Caco-2 (cell line): Measurements from ENCODE around the gene C9orf78. TPM values are rescaled to one million over a fixed set of nuclear protein-coding genes. Genes with fewer than 3 reads are reported as not detected.
A peak's percentile ranks its signal among the peaks of the same experiment; 100 is the strongest.

Source experiments
- BruUV-seq: library from RNA; stranded (reverse); fragments of 400-500 nt; replicated peaks from 2 replicates; lab custom pipeline; 2021; lab: Mats Ljungman, UMichigan
- CTCF ChIA-PET: fragments of 300-600 bp; sonication (Branson Sonifier 250); formaldehyde crosslinking; loops from one replicate; lab custom pipeline; 2022; ENCODE audit warnings: antibody characterized with exemption; lab: Charles Lee
- POLR2A ChIA-PET: fragments of 300-600 bp; sonication (Branson Sonifier 250); formaldehyde crosslinking; loops from one replicate; lab custom pipeline; 2022; ENCODE audit warnings: antibody characterized with exemption; lab: Charles Lee
- DNase-seq, 2 experiments: peaks; one replicate each; pipeline versions ENCODE4 v3.0.0 to v3.0.0-alpha.2; 2020 to 2022
- H3K27me3 ChIP-seq: replicated peaks from 2 replicates; pipeline ENCODE4 v1.6.0; 2011; ENCODE audit warnings: low read length; ENCODE audit not compliant: control insufficient read depth, insufficient read depth
- H3K36me3 ChIP-seq: 2 replicates; pipeline ENCODE4 v1.5.1; 2011; ENCODE audit warnings: low read length; ENCODE audit not compliant: control insufficient read depth, insufficient read depth
- H3K4me1 ChIP-seq: fragments of 250-450 bp; sonication (Bioruptor Pico); 2 replicates; pipeline ENCODE4 v1.5.1; 2020; ENCODE audit warnings: mild to moderate bottlenecking
- H3K4me3 ChIP-seq: 2 replicates; pipeline ENCODE4 v1.5.1; 2011; ENCODE audit warnings: low read depth, mild to moderate bottlenecking, control low read depth, low read length
- H3K9me3 ChIP-seq: fragments of 250-450 bp; sonication (Bioruptor Pico); 2 replicates; pipeline ENCODE4 v1.5.1; 2020; ENCODE audit warnings: mild to moderate bottlenecking, moderate library complexity
- H3K27ac Mint-ChIP-seq: one replicate; pipeline ENCODE4 v1.8.0; 2022; ENCODE audit warnings: mixed read lengths; ENCODE audit not compliant: unreplicated experiment
- H3K27me3 Mint-ChIP-seq: one replicate; pipeline ENCODE4 v1.8.0; 2022; ENCODE audit warnings: mixed read lengths; ENCODE audit not compliant: insufficient read depth, unreplicated experiment
- H3K36me3 Mint-ChIP-seq: one replicate; pipeline ENCODE4 v1.8.0; 2022; ENCODE audit warnings: mild to moderate bottlenecking, mixed read lengths; ENCODE audit not compliant: insufficient read depth, unreplicated experiment
- H3K4me1 Mint-ChIP-seq: one replicate; pipeline ENCODE4 v1.8.0; 2022; ENCODE audit warnings: low read depth, mixed read lengths; ENCODE audit not compliant: unreplicated experiment
- H3K4me3 Mint-ChIP-seq: one replicate; pipeline ENCODE4 v1.8.0; 2022; ENCODE audit warnings: mild to moderate bottlenecking, moderate library complexity, mixed read lengths; ENCODE audit not compliant: unreplicated experiment
- H3K9me3 Mint-ChIP-seq: one replicate; pipeline ENCODE4 v1.8.0; 2022; ENCODE audit warnings: mixed read lengths; ENCODE audit not compliant: unreplicated experiment
- intact Hi-C: fragments of 100-400 bp; cut with micrococcal nuclease; formaldehyde crosslinking; loops from one replicate; pipeline ENCODE4 v1.10.0; 2022; ENCODE audit not compliant: unreplicated experiment
- total RNA-seq: library from RNA; stranded (reverse); gene quantifications from 2 replicates; pipeline ENCODE4 v1.2.3, GENCODE V29; 2022
- TF ChIP-seq, protein P1 (sequence below), 2 experiments: fragments of 200-600 bp in 1 of 2; IDR thresholded peaks; 1 replicate in 1 of 2; 2 replicates in 1 of 2; pipeline versions ENCODE4 v1.5.1 to v1.8.0; 2011 to 2022; ENCODE audit warnings: antibody characterized with exemption in 1 of 2, control low read depth in 1 of 2, inconsistent platforms in 1 of 2, low read depth in 1 of 2, low read length in 1 of 2, mild to moderate bottlenecking in 1 of 2, moderate library complexity in 1 of 2; ENCODE audit not compliant: insufficient read depth in 1 of 2, severe bottlenecking in 1 of 2, unreplicated experiment in 1 of 2

C9orf78 gene
- total RNA-seq, 1 experiment from 2014 or later = 44.1 TPM

DNA sequence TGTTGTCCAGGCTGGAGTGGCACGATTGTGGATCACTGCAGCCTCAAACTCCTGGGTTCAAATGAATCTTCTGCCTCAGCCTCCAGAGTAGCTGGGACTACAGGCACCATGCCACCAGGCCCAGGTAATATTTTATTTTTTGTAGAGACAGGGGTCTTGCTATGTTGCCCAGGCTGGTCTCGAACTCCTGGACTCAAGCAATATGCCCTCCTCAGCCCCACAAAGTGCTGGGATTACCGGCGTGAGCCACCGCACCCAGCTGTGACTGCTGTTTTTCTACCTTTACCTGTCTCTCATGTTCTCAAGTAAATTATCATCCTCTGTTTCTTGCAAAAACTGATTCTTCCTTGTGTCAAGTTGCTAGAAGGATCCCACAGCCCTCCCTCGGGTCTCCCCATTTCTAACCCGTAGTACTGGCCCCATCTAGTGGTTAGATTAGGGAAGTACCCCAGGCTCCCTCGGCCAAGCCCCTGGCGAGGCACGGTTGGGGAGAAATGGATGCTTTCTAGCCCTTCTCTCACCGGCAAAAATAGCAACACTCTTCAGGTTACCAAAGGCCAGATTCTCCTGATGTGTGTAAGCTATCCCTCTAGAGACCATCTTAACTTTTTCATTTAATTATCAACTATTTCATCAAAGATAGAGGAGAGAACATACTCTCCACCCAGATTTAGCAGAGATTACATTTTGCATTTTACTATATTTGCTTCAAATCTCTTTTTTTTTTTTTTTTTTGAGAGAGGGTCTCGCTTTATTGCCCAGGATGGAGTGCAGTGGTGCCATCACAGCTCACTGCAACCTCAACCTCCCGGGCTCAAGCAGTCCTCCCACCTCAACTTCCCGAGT, 51.3 kb downstream of the C9orf78 start:
- ChIA-PET POLR2A (no interaction called here), CTCF (interaction anchor here (0.6 to 1.3 kb wide), 4 partner anchors 41 to 141 kb away, joined by 3 to 7 read pairs (median 4); partner anchors contain the start of gene ASB6)
- Mint-ChIP-seq H3K4me3 (no peak overlapping the region), H3K27ac (no peak overlapping the region), H3K4me1 (no peaks in the 10 kb centered on the region), H3K36me3 (no peaks in the 10 kb centered on the region), H3K27me3 (peaks cover 13% of the 10 kb centered on the region), H3K9me3 (no peaks in the 10 kb centered on the region)
- no peak overlapping the region for H3K4me3 ChIP-seq
- H3K36me3 ChIP-seq = no peaks in the 10 kb centered on the region
- TF ChIP-seq, protein P1, sequence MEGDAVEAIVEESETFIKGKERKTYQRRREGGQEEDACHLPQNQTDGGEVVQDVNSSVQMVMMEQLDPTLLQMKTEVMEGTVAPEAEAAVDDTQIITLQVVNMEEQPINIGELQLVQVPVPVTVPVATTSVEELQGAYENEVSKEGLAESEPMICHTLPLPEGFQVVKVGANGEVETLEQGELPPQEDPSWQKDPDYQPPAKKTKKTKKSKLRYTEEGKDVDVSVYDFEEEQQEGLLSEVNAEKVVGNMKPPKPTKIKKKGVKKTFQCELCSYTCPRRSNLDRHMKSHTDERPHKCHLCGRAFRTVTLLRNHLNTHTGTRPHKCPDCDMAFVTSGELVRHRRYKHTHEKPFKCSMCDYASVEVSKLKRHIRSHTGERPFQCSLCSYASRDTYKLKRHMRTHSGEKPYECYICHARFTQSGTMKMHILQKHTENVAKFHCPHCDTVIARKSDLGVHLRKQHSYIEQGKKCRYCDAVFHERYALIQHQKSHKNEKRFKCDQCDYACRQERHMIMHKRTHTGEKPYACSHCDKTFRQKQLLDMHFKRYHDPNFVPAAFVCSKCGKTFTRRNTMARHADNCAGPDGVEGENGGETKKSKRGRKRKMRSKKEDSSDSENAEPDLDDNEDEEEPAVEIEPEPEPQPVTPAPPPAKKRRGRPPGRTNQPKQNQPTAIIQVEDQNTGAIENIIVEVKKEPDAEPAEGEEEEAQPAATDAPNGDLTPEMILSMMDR (IDR thresholded peaks at IDR 0.05; ENCODE audit: insufficient read depth in 1 of 2, low read depth in 1 of 2, low read length in 1 of 2, severe bottlenecking in 1 of 2, unreplicated experiment in 1 of 2) = peak; percentile 89 to 91
- BruUV-seq = no TSS peak
- intact Hi-C loops = loop anchor here (1.0 kb wide), 2 partner anchors 46 to 141 kb away; partner anchors contain the start of gene ASB6
- peak; percentile 70 to 82 for DNase-seq
- peaks cover 7% of the 10 kb centered on the region for H3K4me1 ChIP-seq
- no peaks in the 10 kb centered on the region for H3K27me3 ChIP-seq
- H3K9me3 ChIP-seq = no peaks in the 10 kb centered on the region

DNA sequence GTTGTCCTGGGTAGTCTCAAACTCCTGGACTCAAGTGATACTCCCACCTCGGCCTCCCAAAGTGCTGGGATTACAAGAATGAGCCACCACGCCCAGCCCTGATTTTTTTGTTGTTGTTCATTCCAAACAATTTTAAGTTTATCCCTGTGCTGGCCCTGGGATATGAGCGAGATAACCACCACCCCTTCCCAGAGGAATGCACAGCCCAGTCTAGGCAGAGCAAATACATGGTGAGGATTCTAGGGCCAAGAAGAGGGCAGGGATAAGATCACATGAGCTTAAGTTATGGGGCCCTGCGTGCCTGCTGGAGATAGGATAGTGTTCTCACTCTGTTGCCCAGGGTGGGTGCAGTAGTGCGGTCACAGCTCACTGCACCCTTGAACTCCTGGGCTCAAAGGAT, 53.1 kb downstream of the C9orf78 start:
- TF ChIP-seq, protein P1 (IDR thresholded peaks at IDR 0.05; ENCODE audit: insufficient read depth in 1 of 2, low read depth in 1 of 2, low read length in 1 of 2, severe bottlenecking in 1 of 2, unreplicated experiment in 1 of 2) = no peak
- intact Hi-C loops = no loop called here
- H3K9me3 ChIP-seq = no peaks in the 10 kb centered on the region
- no peak overlapping the region for H3K4me3 Mint-ChIP-seq
- no peak for DNase-seq
- peaks cover 10% of the 10 kb centered on the region for H3K27me3 Mint-ChIP-seq
- H3K4me3 ChIP-seq = no peak overlapping the region
- no peaks in the 10 kb centered on the region for H3K36me3 ChIP-seq
- no peak overlapping the region for H3K27ac Mint-ChIP-seq
- H3K9me3 Mint-ChIP-seq = no peaks in the 10 kb centered on the region
- ChIA-PET POLR2A (interaction anchor here (0.5 kb wide), 1 partner anchor 55 kb away, joined by 4 read pairs; no protein-coding TSS in a partner anchor), CTCF (interaction anchor here (0.6 to 1.6 kb wide), 4 partner anchors 32 to 140 kb away, joined by 3 to 15 read pairs (median 5); partner anchors contain the start of gene ASB6)
- BruUV-seq = no TSS peak
- no peaks in the 10 kb centered on the region for H3K27me3 ChIP-seq
- H3K4me1 ChIP-seq = peaks cover 14% of the 10 kb centered on the region
- peaks cover 4% of the 10 kb centered on the region for H3K36me3 Mint-ChIP-seq
- peaks cover 6% of the 10 kb centered on the region for H3K4me1 Mint-ChIP-seq

DNA sequence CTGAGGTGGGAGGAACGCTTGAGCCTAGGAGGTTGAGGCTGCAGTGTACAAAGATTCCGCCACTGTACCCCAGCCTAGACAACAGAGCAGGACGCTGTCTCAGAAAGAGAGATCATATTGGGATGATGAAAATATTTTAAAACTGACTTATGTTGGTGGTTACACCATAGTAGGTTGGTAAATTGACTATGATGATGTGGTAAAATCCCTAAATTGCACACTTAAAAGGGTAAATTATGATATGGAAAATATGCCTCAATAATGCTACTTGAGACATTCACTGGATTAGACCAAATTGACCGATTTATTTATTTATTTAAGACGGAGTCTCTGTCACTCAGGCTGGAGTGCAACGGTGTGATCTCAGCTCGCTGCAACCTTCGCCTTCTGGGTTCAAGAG, 53.9 kb downstream of the C9orf78 start:
- DNase-seq = no peak
- POLR2A ChIA-PET = no interaction called here
- intact Hi-C loops = no loop called here
- H3K4me1 Mint-ChIP-seq = peaks cover 6% of the 10 kb centered on the region
- peaks cover 4% of the 10 kb centered on the region for H3K27me3 Mint-ChIP-seq
- H3K9me3 Mint-ChIP-seq = no peaks in the 10 kb centered on the region
- H3K27ac Mint-ChIP-seq = no peak overlapping the region
- TF ChIP-seq, protein P1 (IDR thresholded peaks at IDR 0.05; ENCODE audit: insufficient read depth in 1 of 2, low read depth in 1 of 2, low read length in 1 of 2, severe bottlenecking in 1 of 2, unreplicated experiment in 1 of 2) = no peak
- BruUV-seq = no TSS peak
- CTCF ChIA-PET = interaction anchor here (1.4 to 1.6 kb wide), 2 partner anchors 43 to 55 kb away, joined by 5 to 15 read pairs; no protein-coding TSS in a partner anchor
- Histone ChIP-seq H3K27me3 (no peaks in the 10 kb centered on the region), H3K4me3 (no peak overlapping the region), H3K36me3 (no peaks in the 10 kb centered on the region), H3K9me3 (no peaks in the 10 kb centered on the region), H3K4me1 (peaks cover 14% of the 10 kb centered on the region)
- H3K4me3 Mint-ChIP-seq = no peak overlapping the region
- peaks cover 6% of the 10 kb centered on the region for H3K36me3 Mint-ChIP-seq
